PC-3 (cell line): ENCODE results near the gene TXNDC15. TPM values are rescaled to one million over a fixed set of nuclear protein-coding genes. Genes with fewer than 3 reads are reported as not detected.

Source experiments
- ATAC-seq: fragments of 200-7000 bp; cut with Tn5 transposase; 2 replicates; pipeline ENCODE4 v1.9.1; 2020; ENCODE audit warnings: mild to moderate bottlenecking, moderate library complexity
- BruUV-seq: library from RNA; stranded (reverse); fragments of 400-500 nt; replicated peaks from 2 replicates; lab custom pipeline; 2021; lab: Mats Ljungman, UMichigan
- CTCF ChIA-PET: fragments of 300-600 bp; sonication (Branson Sonifier 250); formaldehyde crosslinking; loops from one replicate; lab custom pipeline; 2022; ENCODE audit warnings: antibody characterized with exemption; lab: Charles Lee
- POLR2A ChIA-PET: fragments of 300-600 bp; sonication (Branson Sonifier 250); formaldehyde crosslinking; loops from one replicate; lab custom pipeline; 2022; ENCODE audit warnings: antibody characterized with exemption; ENCODE audit not compliant: unreplicated experiment; lab: Charles Lee
- DNase-seq: peaks from one replicate; pipeline ENCODE4 v3.0.0-alpha.2; 2015
- H2AFZ ChIP-seq: fragments of 300-600 bp; sonication (generic); 2 replicates; pipeline ENCODE4 v1.6.0; 2016; ENCODE audit warnings: antibody characterized with exemption, low read length
- H3F3A ChIP-seq: fragments of 300-600 bp; sonication (generic); one replicate; pipeline ENCODE4 v1.6.0; 2017; ENCODE audit warnings: antibody characterized with exemption, low read length, control low read depth, mild to moderate bottlenecking; ENCODE audit not compliant: unreplicated experiment
- H3K27ac ChIP-seq: fragments of 300-600 bp; sonication (generic); 2 replicates; pipeline ENCODE4 v1.5.1; 2016; ENCODE audit warnings: mild to moderate bottlenecking, low read length
- H3K27me3 ChIP-seq: fragments of 300-600 bp; sonication (generic); 2 replicates; pipeline ENCODE4 v1.6.1; 2016; ENCODE audit warnings: low read length, mixed read lengths
- H3K36me3 ChIP-seq: fragments of 300-600 bp; sonication (generic); 2 replicates; pipeline ENCODE4 v1.6.1; 2016; ENCODE audit warnings: low read depth, mixed run types, low read length, mixed read lengths
- H3K4me1 ChIP-seq: fragments of 300-600 bp; sonication (generic); 2 replicates; pipeline ENCODE4 v1.5.1; 2016; ENCODE audit warnings: low read length; ENCODE audit not compliant: insufficient read depth
- H3K4me2 ChIP-seq: fragments of 300-600 bp; sonication (generic); 2 replicates; pipeline ENCODE4 v1.6.0; 2016; ENCODE audit warnings: low read length
- H3K4me3 ChIP-seq: fragments of 300-600 bp; sonication (generic); 2 replicates; pipeline ENCODE4 v1.5.1; 2016; ENCODE audit warnings: mild to moderate bottlenecking, low read length, mixed read lengths
- H3K79me2 ChIP-seq: fragments of 300-600 bp; sonication (generic); 2 replicates; pipeline ENCODE4 v1.6.1; 2017; ENCODE audit warnings: low read length, mixed read lengths
- H3K9ac ChIP-seq: fragments of 300-600 bp; sonication (generic); 2 replicates; pipeline ENCODE4 v1.6.0; 2016; ENCODE audit warnings: mild to moderate bottlenecking, low read length
- H3K9me2 ChIP-seq: fragments of 300-600 bp; sonication (generic); replicated peaks from 2 replicates; pipeline ENCODE4 v1.6.1; 2016; ENCODE audit warnings: mixed run types, low read length, mixed read lengths
- H3K9me3 ChIP-seq: fragments of 300-600 bp; sonication (generic); 2 replicates; pipeline ENCODE4 v1.6.1; 2016; ENCODE audit warnings: low read length, mixed read lengths
- H4K20me1 ChIP-seq: fragments of 300-600 bp; sonication (generic); 2 replicates; pipeline ENCODE4 v1.6.1; 2016; ENCODE audit warnings: low read length, mixed read lengths
- CTCF ChIP-seq: fragments of 300-600 bp; sonication (generic); conservative IDR thresholded peaks from 2 replicates; pipeline ENCODE4 v1.5.1; 2017; ENCODE audit warnings: antibody characterized with exemption, low read depth, mild to moderate bottlenecking, low read length
- EZH2 ChIP-seq: fragments of 300-600 bp; sonication (generic); IDR thresholded peaks from one replicate; pipeline ENCODE4 v1.6.1; 2017; ENCODE audit warnings: antibody characterized with exemption, mild to moderate bottlenecking, low read length; ENCODE audit not compliant: unreplicated experiment
- EZH2phosphoT487 ChIP-seq: fragments of 300-600 bp; sonication (generic); IDR thresholded peaks from 2 replicates; pipeline ENCODE4 v1.6.1; 2018; ENCODE audit warnings: mild to moderate bottlenecking, antibody characterized with exemption, low read length, borderline replicate concordance
- intact Hi-C: fragments of 100-400 bp; cut with micrococcal nuclease; formaldehyde crosslinking; loops from 2 replicates; pipeline ENCODE4 v1.9.0; 2023
- total RNA-seq: library from RNA; depleted of rRNA; stranded (reverse); fragments of >200 nt; gene quantifications from 2 replicates; pipeline ENCODE4 v1.2.3, GENCODE V29; 2014

The TXNDC15 gene
- total RNA-seq, 1 experiment from 2014 or later = 42.6 TPM

DNA sequence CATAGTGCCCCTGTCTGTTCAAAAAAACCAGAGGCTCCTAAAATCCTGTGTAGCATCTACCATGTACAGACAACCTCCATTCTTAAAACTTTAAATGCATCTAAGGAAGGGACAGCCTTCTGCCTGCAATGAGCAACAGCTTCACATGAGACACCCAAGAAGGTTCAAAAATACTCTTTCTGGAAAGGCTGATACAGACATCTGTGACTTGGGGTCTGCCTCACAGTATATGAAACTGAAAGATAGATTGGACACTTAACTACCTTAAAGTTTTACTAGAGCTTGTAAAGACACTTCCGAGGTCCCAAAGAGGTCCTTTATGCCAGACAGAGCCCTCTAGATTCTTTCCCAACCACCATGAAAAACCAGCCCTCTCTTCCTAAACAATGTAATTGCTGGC, 65.3 kb downstream of the TXNDC15 start:
- H3K36me3 ChIP-seq = no peaks in the 10 kb centered on the region; the same call in 1 of the 2 replicates
- intact Hi-C loops = no loop called here
- DNase-seq = no peak

DNA sequence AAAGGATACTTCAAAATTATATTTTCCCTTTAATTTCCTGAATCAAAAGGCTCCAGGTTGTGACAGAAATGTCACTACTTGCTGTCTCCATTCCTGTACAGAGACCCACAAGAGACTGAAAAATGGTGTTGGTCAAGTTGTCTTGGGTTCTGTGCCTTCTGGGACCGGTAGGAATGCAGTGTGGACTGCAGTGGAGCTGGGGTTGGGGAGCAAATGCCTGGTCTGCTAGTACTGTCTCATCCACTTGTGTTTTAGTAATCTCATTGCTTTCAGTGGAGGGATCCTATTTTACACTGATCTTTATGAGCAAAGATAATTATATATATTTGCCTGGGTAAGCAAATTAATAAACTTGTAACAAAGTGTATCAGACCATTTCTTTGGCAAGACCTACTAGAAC, 69.4 kb downstream of the TXNDC15 start:
- Histone ChIP-seq H3K9me2 (no peaks in the 10 kb centered on the region), H3K79me2 (no peaks in the 10 kb centered on the region), H3K4me2 (no peak overlapping the region), H3K27ac (no peak overlapping the region), H3K4me3 (no peak overlapping the region), H3F3A (no peaks in the 10 kb centered on the region), H4K20me1 (no peaks in the 10 kb centered on the region), H3K9me3 (no peaks in the 10 kb centered on the region), H3K36me3 (no peaks in the 10 kb centered on the region; the same call in 1 of the 2 replicates), H3K4me1 (no peaks in the 10 kb centered on the region), H2AFZ (no peak overlapping the region), H3K9ac (no peak overlapping the region), H3K27me3 (no peaks in the 10 kb centered on the region)
- no peak for ATAC-seq
- intact Hi-C loops = no loop called here
- no peak for DNase-seq
- POLR2A ChIA-PET = no interaction called here
- CTCF ChIA-PET = no interaction called here
- TF ChIP-seq EZH2 (no peak), CTCF (no peak), EZH2phosphoT487 (no peak)
- no TSS peak for BruUV-seq

More for the DNA sequence above, 65.3 kb downstream of the TXNDC15 start:
- no peaks in the 10 kb centered on the region for H4K20me1 ChIP-seq
- no peak overlapping the region for H3K9ac ChIP-seq
- no peaks in the 10 kb centered on the region for H3K9me3 ChIP-seq
- no peak for ATAC-seq
- H3K4me2 ChIP-seq = no peak overlapping the region
- no peak overlapping the region for H3K27ac ChIP-seq
- no peak overlapping the region for H3K4me3 ChIP-seq
- TF ChIP-seq EZH2phosphoT487 (no peak), EZH2 (no peak), CTCF (no peak)
- H3K27me3 ChIP-seq = no peaks in the 10 kb centered on the region
- no peaks in the 10 kb centered on the region for H3K9me2 ChIP-seq
- ChIA-PET CTCF (no interaction called here), POLR2A (no interaction called here)
- no peak overlapping the region for H2AFZ ChIP-seq
- no peaks in the 10 kb centered on the region for H3K4me1 ChIP-seq
- no peaks in the 10 kb centered on the region for H3F3A ChIP-seq
- no peaks in the 10 kb centered on the region for H3K79me2 ChIP-seq
- no TSS peak for BruUV-seq

GRCh38 chr5:134944630-134945029, 70.5 kb downstream of the TXNDC15 start:
- Histone ChIP-seq H3K79me2 (no peaks in the 10 kb centered on the region), H3K4me1 (no peaks in the 10 kb centered on the region; the same call in 1 of the 2 replicates), H4K20me1 (no peaks in the 10 kb centered on the region), H2AFZ (no peak overlapping the region), H3K27ac (no peak overlapping the region), H3K9me3 (no peaks in the 10 kb centered on the region), H3K9me2 (no peaks in the 10 kb centered on the region), H3F3A (no peaks in the 10 kb centered on the region), H3K4me3 (no peak overlapping the region), H3K27me3 (no peaks in the 10 kb centered on the region), H3K9ac (no peak overlapping the region), H3K4me2 (no peak overlapping the region), H3K36me3 (no peaks in the 10 kb centered on the region; the same call in 1 of the 2 replicates)
- intact Hi-C loops = no loop called here
- ATAC-seq (no peak), DNase-seq (no peak)
- TF ChIP-seq CTCF (no peak), EZH2 (no peak), EZH2phosphoT487 (no peak)
- CTCF ChIA-PET = no interaction called here
- POLR2A ChIA-PET = no interaction called here
- BruUV-seq = no TSS peak
